OCI-LY3 (cell line): ENCODE data around the gene FRMD4A.

Source experiments
- H2AFZ ChIP-seq: fragments of 200-600, 300-600 bp; shearing (Covaris generic); 2 replicates; pipeline ENCODE4 v1.6.0; 2014; ENCODE audit warnings: antibody characterized with exemption, low read depth, low read length
- H3K27ac ChIP-seq: fragments of 200-600, 300-600 bp; sonication (generic); 2 replicates; pipeline ENCODE4 v1.5.1; 2014; ENCODE audit warnings: mild to moderate bottlenecking, low read length, moderate library complexity, mixed read lengths
- H3K27me3 ChIP-seq: fragments of 200-600, 300-600 bp; sonication (generic); 2 replicates; pipeline ENCODE4 v1.6.1; 2014; ENCODE audit warnings: low read depth, low read length, mixed read lengths
- H3K36me3 ChIP-seq: fragments of 200-600, 300-600 bp; sonication (generic); replicated peaks from 2 replicates; pipeline ENCODE3; 2014; ENCODE audit warnings: low read depth, low read length, mixed read lengths
- H3K4me1 ChIP-seq: fragments of 300-600, 200-600 bp; sonication (generic); 2 replicates; pipeline ENCODE4 v1.6.1; 2014; ENCODE audit warnings: low read length, mixed read lengths
- H3K4me2 ChIP-seq: fragments of 200-600, 300-600 bp; sonication (generic); 2 replicates; pipeline ENCODE4 v1.6.1; 2014; ENCODE audit warnings: low read length, mixed read lengths
- H3K4me3 ChIP-seq: fragments of 300-600, 200-600 bp; sonication (generic); 2 replicates; pipeline ENCODE4 v1.5.1; 2014; ENCODE audit warnings: antibody characterized with exemption, mild to moderate bottlenecking, low read length, moderate library complexity
- H3K79me2 ChIP-seq: fragments of 300-600, 200-600 bp; shearing (Covaris generic); 2 replicates; pipeline ENCODE4 v1.6.1; 2014; ENCODE audit warnings: mild to moderate bottlenecking, low read length, mixed read lengths
- H3K9ac ChIP-seq: fragments of 300-600, 200-600 bp; shearing (Covaris generic); 2 replicates; pipeline ENCODE4 v1.6.0; 2014; ENCODE audit warnings: mild to moderate bottlenecking, low read length, moderate library complexity
- H3K9me3 ChIP-seq: fragments of 200-600, 300-600 bp; shearing (Covaris generic); 2 replicates; pipeline ENCODE4 v1.6.1; 2014; ENCODE audit warnings: low read length, mixed read lengths; ENCODE audit not compliant: insufficient read depth
- H4K20me1 ChIP-seq: fragments of 200-600, 300-600 bp; sonication (generic); 2 replicates; pipeline ENCODE4 v1.6.1; 2016; ENCODE audit warnings: low read length, mixed read lengths; ENCODE audit not compliant: insufficient read depth
- EZH2phosphoT487 ChIP-seq: fragments of 200-600 bp; shearing (Covaris generic); IDR thresholded peaks from 2 replicates; pipeline ENCODE4 v1.6.1; 2018; ENCODE audit warnings: antibody characterized with exemption, mixed run types, low read depth
- TF ChIP-seq, protein P1 (sequence below): fragments of 200-600, 300-600 bp; sonication (generic); IDR thresholded peaks from 2 replicates; pipeline ENCODE4 v1.5.1; 2014; ENCODE audit warnings: antibody characterized with exemption, low read length, low read depth

FRMD4A gene

DNA sequence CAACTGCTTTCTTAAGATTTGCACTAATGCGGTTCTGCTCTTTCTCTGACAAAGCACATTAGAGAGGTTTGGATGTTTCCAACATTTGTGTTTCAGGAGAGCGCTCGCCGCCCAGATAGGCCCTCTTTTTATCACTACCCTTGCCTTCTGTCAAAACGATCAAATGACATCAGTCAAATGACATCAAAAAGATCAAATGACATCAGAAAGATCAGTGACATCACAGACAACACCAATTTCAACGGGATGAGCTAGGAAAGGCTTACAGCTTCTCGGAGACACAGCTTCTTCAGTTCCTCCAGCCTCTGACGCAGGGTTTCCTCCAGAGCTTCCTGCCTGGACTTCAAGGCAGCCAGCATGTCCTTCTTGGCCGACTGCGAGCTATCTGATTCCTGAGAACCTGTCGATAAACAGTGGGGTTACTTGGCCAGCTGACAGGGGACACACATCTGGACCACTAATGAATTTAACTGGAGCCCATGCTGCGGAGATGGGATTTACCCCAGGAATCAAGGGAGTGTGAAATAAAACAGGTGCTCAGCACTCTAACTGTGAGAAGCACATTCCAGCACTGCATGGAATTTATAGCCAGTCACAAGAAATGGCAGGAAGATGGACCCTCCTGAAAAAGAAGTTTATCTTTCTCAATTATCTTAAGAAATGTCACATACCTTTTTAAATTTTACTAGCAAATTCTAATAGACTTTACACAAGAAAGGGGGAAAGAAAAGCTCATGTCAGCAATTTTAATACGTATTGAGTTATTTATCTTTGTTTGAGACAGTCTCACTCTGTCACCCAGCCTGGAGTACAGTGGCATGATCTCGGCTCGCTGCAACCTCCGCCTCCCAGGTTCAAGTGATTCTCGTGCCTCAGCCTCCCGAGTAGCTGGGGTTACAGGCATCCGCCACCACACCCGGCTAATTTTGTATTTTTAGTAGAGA is 655.8 kb downstream of the FRMD4A start:
- no peak overlapping the region for H2AFZ ChIP-seq
- H3K79me2 ChIP-seq: peaks cover 9% of the 10 kb centered on the region; the same call in 1 of the 2 replicates
- 0 out of 2 replicates have a peak, but pooled peaks cover 4% of the 10 kb centered on the region for H4K20me1 ChIP-seq
- no peak overlapping the region for H3K27ac ChIP-seq
- no peaks in the 10 kb centered on the region for H3K9me3 ChIP-seq
- H3K27me3 ChIP-seq: no peaks in the 10 kb centered on the region
- H3K9ac ChIP-seq: no peak overlapping the region
- no peak for TF ChIP-seq EZH2phosphoT487
- TF ChIP-seq, protein P1, sequence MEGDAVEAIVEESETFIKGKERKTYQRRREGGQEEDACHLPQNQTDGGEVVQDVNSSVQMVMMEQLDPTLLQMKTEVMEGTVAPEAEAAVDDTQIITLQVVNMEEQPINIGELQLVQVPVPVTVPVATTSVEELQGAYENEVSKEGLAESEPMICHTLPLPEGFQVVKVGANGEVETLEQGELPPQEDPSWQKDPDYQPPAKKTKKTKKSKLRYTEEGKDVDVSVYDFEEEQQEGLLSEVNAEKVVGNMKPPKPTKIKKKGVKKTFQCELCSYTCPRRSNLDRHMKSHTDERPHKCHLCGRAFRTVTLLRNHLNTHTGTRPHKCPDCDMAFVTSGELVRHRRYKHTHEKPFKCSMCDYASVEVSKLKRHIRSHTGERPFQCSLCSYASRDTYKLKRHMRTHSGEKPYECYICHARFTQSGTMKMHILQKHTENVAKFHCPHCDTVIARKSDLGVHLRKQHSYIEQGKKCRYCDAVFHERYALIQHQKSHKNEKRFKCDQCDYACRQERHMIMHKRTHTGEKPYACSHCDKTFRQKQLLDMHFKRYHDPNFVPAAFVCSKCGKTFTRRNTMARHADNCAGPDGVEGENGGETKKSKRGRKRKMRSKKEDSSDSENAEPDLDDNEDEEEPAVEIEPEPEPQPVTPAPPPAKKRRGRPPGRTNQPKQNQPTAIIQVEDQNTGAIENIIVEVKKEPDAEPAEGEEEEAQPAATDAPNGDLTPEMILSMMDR: no peak
- no peaks in the 10 kb centered on the region for H3K4me1 ChIP-seq
- H3K36me3 ChIP-seq: peaks cover 50% of the 10 kb centered on the region
- no peak overlapping the region for H3K4me3 ChIP-seq
- no peak overlapping the region for H3K4me2 ChIP-seq

DNA sequence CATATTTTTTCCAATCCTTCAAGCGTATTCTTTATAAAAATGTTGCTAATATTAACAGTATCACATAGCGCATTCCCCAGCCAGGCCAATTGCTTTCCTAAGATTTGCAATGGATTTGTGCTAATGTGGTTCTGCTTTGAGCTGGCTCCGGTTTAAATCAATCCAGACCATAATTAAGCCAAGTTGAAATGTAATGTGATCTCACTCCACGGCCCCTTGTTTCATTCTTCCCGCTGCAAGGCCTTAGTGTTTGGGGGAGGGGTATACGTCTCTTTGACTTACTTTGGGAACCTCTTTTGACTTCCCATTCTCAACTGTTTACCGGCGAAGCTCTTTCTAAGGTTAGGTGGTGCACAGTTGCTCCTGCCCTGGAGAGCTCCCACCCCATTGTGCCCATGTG is 657.6 kb downstream of the FRMD4A start:
- H2AFZ ChIP-seq: no peak overlapping the region
- H3K4me1 ChIP-seq: no peaks in the 10 kb centered on the region
- H3K79me2 ChIP-seq: peaks cover 4% of the 10 kb centered on the region; the same call in 1 of the 2 replicates
- TF ChIP-seq, protein P1: no peak
- TF ChIP-seq EZH2phosphoT487: no peak
- no peaks in the 10 kb centered on the region for H3K9me3 ChIP-seq
- no peak overlapping the region for H3K9ac ChIP-seq
- H3K4me2 ChIP-seq: no peak overlapping the region
- H4K20me1 ChIP-seq: 0 out of 2 replicates have a peak, but pooled peaks cover 4% of the 10 kb centered on the region
- H3K36me3 ChIP-seq: peaks cover 49% of the 10 kb centered on the region
- H3K27ac ChIP-seq: no peak overlapping the region
- H3K4me3 ChIP-seq: no peak overlapping the region
- H3K27me3 ChIP-seq: no peaks in the 10 kb centered on the region

DNA sequence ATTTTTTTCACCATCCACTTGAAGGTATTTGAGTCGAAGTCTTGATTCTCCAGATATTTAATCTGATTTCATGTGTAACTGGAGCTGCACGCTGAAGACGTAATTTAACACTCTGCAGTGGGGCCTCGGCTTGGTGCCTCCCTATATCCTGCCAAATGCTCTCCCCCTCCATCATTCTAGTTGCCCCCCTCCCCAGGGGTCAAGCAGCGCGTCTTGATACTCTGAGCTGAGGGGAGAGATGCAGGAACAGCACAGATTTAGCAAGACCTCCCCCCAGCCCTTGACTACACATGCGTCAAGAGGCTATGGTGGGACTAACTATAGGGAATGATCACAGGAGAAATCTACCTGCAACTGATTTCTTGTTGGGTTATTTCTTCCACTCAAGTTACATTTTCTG is 658.2 kb downstream of the FRMD4A start:
- Histone ChIP-seq H4K20me1 (no peaks in the 10 kb centered on the region), H2AFZ (no peak overlapping the region), H3K9me3 (no peaks in the 10 kb centered on the region), H3K36me3 (peaks cover 49% of the 10 kb centered on the region), H3K4me2 (no peak overlapping the region), H3K79me2 (peaks cover 3% of the 10 kb centered on the region; the same call in 1 of the 2 replicates), H3K27me3 (no peaks in the 10 kb centered on the region), H3K4me3 (no peak overlapping the region), H3K4me1 (no peaks in the 10 kb centered on the region), H3K27ac (no peak overlapping the region), H3K9ac (no peak overlapping the region)
- no peak for TF ChIP-seq EZH2phosphoT487
- TF ChIP-seq, protein P1: no peak

DNA sequence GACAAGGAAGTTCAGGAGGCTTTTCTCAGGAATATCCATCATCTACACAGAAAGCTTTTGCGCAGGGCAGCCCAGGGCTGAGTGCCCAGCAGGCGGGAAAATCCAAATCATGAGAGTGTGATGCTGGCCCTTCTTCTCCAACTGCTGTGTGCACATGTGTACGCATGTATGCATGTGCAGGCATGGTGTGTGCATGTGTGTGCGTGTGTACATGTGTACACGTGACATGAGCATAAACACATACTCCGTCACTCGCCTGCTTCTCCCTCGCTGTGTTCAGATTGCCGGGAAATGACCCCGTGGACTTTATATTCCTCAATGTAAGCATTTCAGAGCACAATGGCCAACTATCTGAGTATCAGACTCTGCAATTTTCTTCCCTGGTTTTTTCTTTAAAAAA is 658.8 kb downstream of the FRMD4A start:
- H3K27ac ChIP-seq: no peak overlapping the region

More for the DNA sequence above, 658.8 kb downstream of the FRMD4A start:
- Histone ChIP-seq H4K20me1 (no peaks in the 10 kb centered on the region), H3K4me3 (no peak overlapping the region), H3K27me3 (no peaks in the 10 kb centered on the region), H3K9me3 (no peaks in the 10 kb centered on the region), H3K4me2 (no peak overlapping the region), H3K9ac (no peak overlapping the region), H3K4me1 (no peaks in the 10 kb centered on the region), H2AFZ (no peak overlapping the region), H3K36me3 (peaks cover 51% of the 10 kb centered on the region), H3K79me2 (no peaks in the 10 kb centered on the region)
- TF ChIP-seq, protein P1: no peak
- TF ChIP-seq EZH2phosphoT487: no peak
